BE2C (cell line): ENCODE results near the gene KIF5A.
"Not testable (repeated sequence)": the region's sequence is repeated elsewhere in the genome, so short reads cannot be mapped to it uniquely, and the experiment has no call there.

ENCODE experiments used
- DNase-seq: peaks from one replicate; pipeline ENCODE4 v3.0.0-alpha.2; 2020
- H3K27me3 ChIP-seq: fragments of 250-450 bp; sonication (Bioruptor Pico); 2 replicates; pipeline ENCODE4 v1.5.1; 2020; ENCODE audit warnings: mild to moderate bottlenecking
- H3K36me3 ChIP-seq: fragments of 250-450 bp; sonication (Bioruptor Pico); 2 replicates; pipeline ENCODE4 v1.5.1; 2020; ENCODE audit warnings: mild to moderate bottlenecking
- H3K4me1 ChIP-seq: fragments of 250-450 bp; sonication (Bioruptor Pico); 2 replicates; pipeline ENCODE4 v1.5.1; 2020
- H3K4me3 ChIP-seq: 2 replicates; pipeline ENCODE4 v1.5.1; 2011; ENCODE audit warnings: low read depth, low read length
- H3K9me3 ChIP-seq: fragments of 250-450 bp; sonication (Bioruptor Pico); 2 replicates; pipeline ENCODE4 v1.5.1; 2020
- CTCF ChIP-seq: IDR thresholded peaks from 2 replicates; pipeline ENCODE4 v1.5.1; 2012; ENCODE audit warnings: mild to moderate bottlenecking, low read depth, low read length

Gene KIF5A

GRCh38 chr12:57584050-57584449 is 34.2 kb downstream of the KIF5A start:
- Histone ChIP-seq H3K36me3 (peaks cover 3% of the 10 kb centered on the region; the same call in 1 of the 2 replicates), H3K4me1 (no peaks in the 10 kb centered on the region), H3K27me3 (no peaks in the 10 kb centered on the region), H3K9me3 (no peaks in the 10 kb centered on the region), H3K4me3 (no peak overlapping the region)
- no peak for TF ChIP-seq CTCF
- DNase-seq = no peak

- Histone ChIP-seq H3K36me3 (peaks cover 3% of the 10 kb centered on the region; the same call in 1 of the 2 replicates), H3K9me3 (no peaks in the 10 kb centered on the region), H3K27me3 (no peaks in the 10 kb centered on the region), H3K4me3 (no peak overlapping the region), H3K4me1 (no peaks in the 10 kb centered on the region)
- no peak for TF ChIP-seq CTCF
- no peak for DNase-seq
Observed at GRCh38 chr12:57584690-57585089, 34.8 kb downstream of the KIF5A start.

- DNase-seq = no peak
- Histone ChIP-seq H3K4me1 (no peaks in the 10 kb centered on the region), H3K4me3 (no peak overlapping the region), H3K27me3 (no peaks in the 10 kb centered on the region), H3K9me3 (no peaks in the 10 kb centered on the region), H3K36me3 (peaks cover 3% of the 10 kb centered on the region; the same call in 1 of the 2 replicates)
- TF ChIP-seq CTCF = no peak
Observed at GRCh38 chr12:57585156-57585555, 35.3 kb downstream of the KIF5A start.

- Histone ChIP-seq H3K4me1 (no peaks in the 10 kb centered on the region), H3K36me3 (peaks cover 3% of the 10 kb centered on the region; the same call in 1 of the 2 replicates), H3K27me3 (no peaks in the 10 kb centered on the region), H3K9me3 (no peaks in the 10 kb centered on the region), H3K4me3 (no peak overlapping the region)
- TF ChIP-seq CTCF = no peak
- DNase-seq = no peak
Observed at GRCh38 chr12:57586128-57586527, 36.3 kb downstream of the KIF5A start.

GRCh38 chr12:57586832-57587429 is 37.1 kb downstream of the KIF5A start:
- Histone ChIP-seq H3K4me3 (no peak overlapping the region), H3K27me3 (no peaks in the 10 kb centered on the region), H3K4me1 (no peaks in the 10 kb centered on the region), H3K36me3 (no peaks in the 10 kb centered on the region), H3K9me3 (no peaks in the 10 kb centered on the region)
- no peak for DNase-seq
- TF ChIP-seq CTCF = no peak

GRCh38 chr12:57588951-57589610 is 39.2 kb downstream of the KIF5A start:
- H3K36me3 ChIP-seq, DNase-seq, H3K27me3 ChIP-seq, H3K9me3 ChIP-seq, H3K4me1 ChIP-seq, H3K4me3 ChIP-seq: not testable (repeated sequence)
